HepG2 (cell line): ENCODE results near the gene MCAM.

Experiments used
- BCL3 ChIP-seq: sonication (generic); formaldehyde crosslinking; IDR thresholded peaks from 2 replicates; pipeline ENCODE4 v1.5.1; 2020; ENCODE audit warnings: mild to moderate bottlenecking, missing genetic modification reagents, moderate library complexity
- CBFB ChIP-seq: sonication (generic); formaldehyde crosslinking; IDR thresholded peaks from 2 replicates; pipeline ENCODE4 v1.4.0; 2020; ENCODE audit warnings: missing genetic modification reagents
- CBX2 ChIP-seq, 2 experiments: fragments of 200-600 bp in 1 of 2; sonication (generic); formaldehyde crosslinking in 1 of 2; IDR thresholded peaks; 2 replicates each; pipeline versions ENCODE4 v1.7.0 to v1.8.1; 2018 to 2022; ENCODE audit warnings: low read depth in 2 of 2, low read length in 1 of 2, mild to moderate bottlenecking in 1 of 2, missing genetic modification reagents in 1 of 2
- CTCF ChIP-seq: sonication (generic); formaldehyde crosslinking; IDR thresholded peaks from 2 replicates; pipeline ENCODE4 v1.5.0; 2020; ENCODE audit warnings: mild to moderate bottlenecking, missing genetic modification reagents, moderate library complexity
- EZH2 ChIP-seq: conservative IDR thresholded peaks from 2 replicates; pipeline ENCODE4 v1.6.1; 2012; ENCODE audit warnings: mild to moderate bottlenecking, low read depth, low read length, moderate library complexity
- MZF1 ChIP-seq: sonication (generic); formaldehyde crosslinking; IDR thresholded peaks from 2 replicates; pipeline ENCODE4 v1.8.1; 2023; ENCODE audit warnings: mild to moderate bottlenecking, missing genetic modification reagents, borderline replicate concordance
- NCOA5 ChIP-seq: sonication (generic); formaldehyde crosslinking; IDR thresholded peaks from 2 replicates; pipeline ENCODE4 v1.4.0; 2020; ENCODE audit warnings: missing genetic modification reagents
- RAD21 ChIP-seq: fragments of 450-650 bp; formaldehyde crosslinking; IDR thresholded peaks from 2 replicates; pipeline ENCODE4 v1.5.0; 2020; ENCODE audit warnings: mild to moderate bottlenecking
- SPEN ChIP-seq: sonication (generic); formaldehyde crosslinking; IDR thresholded peaks from 2 replicates; pipeline ENCODE4 v1.5.1; 2020; ENCODE audit warnings: low read depth, mild to moderate bottlenecking, missing genetic modification reagents
- ZBTB7A ChIP-seq: sonication (generic); formaldehyde crosslinking; IDR thresholded peaks from 2 replicates; pipeline ENCODE4 v1.8.0; 2022; ENCODE audit warnings: mild to moderate bottlenecking, missing genetic modification reagents
- ZSCAN21 ChIP-seq: sonication (generic); formaldehyde crosslinking; IDR thresholded peaks from 2 replicates; pipeline ENCODE4 v1.8.0; 2022; ENCODE audit warnings: mild to moderate bottlenecking, missing genetic modification reagents, moderate library complexity, borderline replicate concordance

- TF ChIP-seq MZF1 (CRISPR knock-in tag): no peak
- TF ChIP-seq BCL3 (CRISPR knock-in tag): no peak
- TF ChIP-seq RAD21 (CRISPR knock-in tag): no peak
- no peak for TF ChIP-seq EZH2
- no peak for TF ChIP-seq SPEN (CRISPR knock-in tag)
- TF ChIP-seq ZBTB7A (CRISPR knock-in tag): no peak
- TF ChIP-seq CTCF (CRISPR knock-in tag): peak; percentile 42; the same call in 1 of the 2 replicates
- TF ChIP-seq ZSCAN21 (CRISPR knock-in tag): no peak
- no peak for TF ChIP-seq NCOA5 (CRISPR knock-in tag)
- no peak for TF ChIP-seq CBFB
- no peak for TF ChIP-seq CBX2 (IDR thresholded peaks at IDR 0.05; ENCODE audit: low read depth, low read length)
- no peak for TF ChIP-seq CBX2 (CRISPR knock-in tag; IDR thresholded peaks at IDR 0.05; ENCODE audit: low read depth)
These were observed 39.6 kb upstream of the MCAM start for GRCh38 chr11:119356349-119357031.
